ENCODE results near the gene ZNF575. TPM values are rescaled to one million over a fixed set of nuclear protein-coding genes. Genes with fewer than 3 reads are reported as not detected.
"Not testable (repeated sequence)": the region's sequence is repeated elsewhere in the genome, so short reads cannot be mapped to it uniquely, and the experiment has no call there.

The ZNF575 gene
- total RNA-seq, 1 donor from 2014 or later, result 1.8 TPM

DNA sequence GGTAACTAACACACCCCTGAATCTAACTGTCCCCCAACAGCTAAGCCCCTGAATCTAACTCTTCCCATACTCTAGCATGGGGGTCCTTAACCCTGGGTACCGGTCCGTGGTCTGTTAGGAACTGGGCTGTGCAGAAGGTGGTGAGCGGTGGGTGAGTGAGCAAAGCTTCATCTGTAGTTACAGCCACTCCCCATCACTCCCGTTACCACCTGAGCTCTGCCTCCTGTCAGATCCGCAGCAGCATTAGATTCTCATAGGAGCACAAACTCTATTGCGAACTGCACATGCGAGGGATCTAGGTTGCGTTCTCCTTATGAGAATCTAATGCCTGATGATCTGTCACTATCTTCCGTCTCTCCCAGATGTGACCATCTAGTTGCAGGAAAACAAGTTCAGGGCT lies 22.3 kb upstream of the ZNF575 start:
- DNase-seq (ENCODE audit: extremely low spot score, unreplicated experiment), result no peak
- no peaks in the 10 kb centered on the region for H3K4me1 Mint-ChIP-seq (ENCODE audit: unreplicated experiment)
- no peak overlapping the region for H3K27ac Mint-ChIP-seq
- no peak for TF ChIP-seq CTCF (conservative IDR thresholded peaks at IDR 0.05)
- H3K9me3 Mint-ChIP-seq, result no peaks in the 10 kb centered on the region
- H3K4me3 Mint-ChIP-seq, result no peak overlapping the region
- H3K27me3 Mint-ChIP-seq, result no peaks in the 10 kb centered on the region
- peaks cover 32% of the 10 kb centered on the region for H3K36me3 Mint-ChIP-seq

GRCh38 chr19:43511324-43511723 lies 21.7 kb upstream of the ZNF575 start:
- Mint-ChIP-seq H3K4me1 (ENCODE audit: unreplicated experiment) (no peaks in the 10 kb centered on the region), H3K9me3 (no peaks in the 10 kb centered on the region), H3K4me3 (no peak overlapping the region), H3K36me3 (peaks cover 32% of the 10 kb centered on the region), H3K27ac (no peak overlapping the region), H3K27me3 (no peaks in the 10 kb centered on the region)
- no peak for TF ChIP-seq CTCF (conservative IDR thresholded peaks at IDR 0.05)
- no peak for DNase-seq (ENCODE audit: extremely low spot score, unreplicated experiment)

- not testable (repeated sequence) for H3K27me3 Mint-ChIP-seq; DNase-seq (ENCODE audit: extremely low spot score, unreplicated experiment); H3K9me3 Mint-ChIP-seq; H3K4me3 Mint-ChIP-seq; H3K4me1 Mint-ChIP-seq (ENCODE audit: unreplicated experiment)
- Mint-ChIP-seq H3K36me3 (peaks cover 32% of the 10 kb centered on the region), H3K27ac (peak overlapping the region; percentile 4)
Observed at GRCh38 chr19:43512399-43512798, 20.6 kb upstream of the ZNF575 start.

GRCh38 chr19:43518051-43518450 lies 14.9 kb upstream of the ZNF575 start:
- TF ChIP-seq CTCF (conservative IDR thresholded peaks at IDR 0.05), result no peak
- Mint-ChIP-seq H3K36me3 (peaks cover 13% of the 10 kb centered on the region), H3K27me3 (no peaks in the 10 kb centered on the region), H3K4me3 (peak overlapping the region; percentile 62), H3K4me1 (ENCODE audit: unreplicated experiment) (peaks cover 6% of the 10 kb centered on the region), H3K27ac (peak overlapping the region; percentile 94), H3K9me3 (no peaks in the 10 kb centered on the region)
- no peak for DNase-seq (ENCODE audit: extremely low spot score, unreplicated experiment)

GRCh38 chr19:43519436-43520088 lies 13.4 kb upstream of the ZNF575 start:
- no peaks in the 10 kb centered on the region for H3K9me3 Mint-ChIP-seq
- peak overlapping the region; percentile 94 for H3K27ac Mint-ChIP-seq
- H3K27me3 Mint-ChIP-seq, result no peaks in the 10 kb centered on the region
- peaks cover 9% of the 10 kb centered on the region for H3K36me3 Mint-ChIP-seq
- peaks cover 6% of the 10 kb centered on the region for H3K4me1 Mint-ChIP-seq (ENCODE audit: unreplicated experiment)
- no peak for DNase-seq (ENCODE audit: extremely low spot score, unreplicated experiment)
- TF ChIP-seq CTCF (conservative IDR thresholded peaks at IDR 0.05), result peak; percentile 97
- peak overlapping the region; percentile 60 for H3K4me3 Mint-ChIP-seq

DNA sequence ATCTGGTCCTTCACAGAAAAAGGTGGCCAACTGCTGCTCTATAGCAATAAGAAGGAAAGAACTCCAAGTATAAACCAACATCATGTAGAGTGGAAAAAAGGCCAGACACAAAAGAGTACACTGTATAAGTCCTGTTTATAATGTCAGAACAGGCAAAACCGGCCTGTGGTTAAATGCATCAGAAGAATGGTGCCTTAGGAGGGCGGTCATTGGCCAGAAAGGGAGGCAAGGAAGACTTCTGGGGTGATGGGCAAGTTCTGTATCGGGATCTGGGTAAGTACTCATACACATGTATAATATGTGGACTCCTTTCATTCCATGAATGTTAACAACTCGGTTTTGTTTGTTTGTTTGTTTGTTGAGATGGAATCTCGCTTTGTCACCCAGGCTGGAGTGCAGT lies 10.1 kb upstream of the ZNF575 start:
- Mint-ChIP-seq H3K27ac (peak overlapping the region; percentile 93), H3K36me3 (peaks cover 9% of the 10 kb centered on the region), H3K4me3 (peak overlapping the region; percentile 66), H3K9me3 (no peaks in the 10 kb centered on the region), H3K4me1 (ENCODE audit: unreplicated experiment) (peaks cover 11% of the 10 kb centered on the region), H3K27me3 (no peaks in the 10 kb centered on the region)
- TF ChIP-seq CTCF (conservative IDR thresholded peaks at IDR 0.05), result no peak
- DNase-seq (ENCODE audit: extremely low spot score, unreplicated experiment), result no peak

GRCh38 chr19:43523696-43524095 lies 9.3 kb upstream of the ZNF575 start:
- H3K27me3 Mint-ChIP-seq; H3K36me3 Mint-ChIP-seq; DNase-seq (ENCODE audit: extremely low spot score, unreplicated experiment); H3K4me3 Mint-ChIP-seq; H3K9me3 Mint-ChIP-seq: not testable (repeated sequence)
- Mint-ChIP-seq H3K4me1 (ENCODE audit: unreplicated experiment) (peaks cover 11% of the 10 kb centered on the region), H3K27ac (peak overlapping the region; percentile 93)

Measured in type B pancreatic cell (in vitro differentiated cells).